Karpas-422 (cell line): Measurements from ENCODE around the gene GPR65. TPM values are rescaled to one million over a fixed set of nuclear protein-coding genes. Genes with fewer than 3 reads are reported as not detected.

ENCODE experiments used
- DNase-seq: peaks from one replicate; pipeline ENCODE4 v3.0.0-alpha.2; 2015
- H2AFZ ChIP-seq: fragments of 200-600 bp; sonication (generic); 2 replicates; pipeline ENCODE4 v1.6.1; 2014; ENCODE audit warnings: antibody characterized with exemption, low read length, mixed read lengths
- H3K27ac ChIP-seq: fragments of 200-600 bp; sonication (generic); 2 replicates; pipeline ENCODE4 v1.5.1; 2014; ENCODE audit warnings: mild to moderate bottlenecking, low read length, moderate library complexity
- H3K27me3 ChIP-seq: fragments of 200-600 bp; sonication (generic); 2 replicates; pipeline ENCODE4 v1.6.1; 2014; ENCODE audit warnings: low read length, mixed read lengths
- H3K36me3 ChIP-seq: fragments of 200-600 bp; sonication (generic); 2 replicates; pipeline ENCODE4 v1.6.1; 2014; ENCODE audit warnings: low read length, mixed read lengths; ENCODE audit not compliant: insufficient read depth
- H3K4me1 ChIP-seq: fragments of 200-600 bp; sonication (generic); 2 replicates; pipeline ENCODE4 v1.6.1; 2014; ENCODE audit warnings: mild to moderate bottlenecking, low read length, mixed read lengths
- H3K4me2 ChIP-seq: fragments of 200-600 bp; sonication (generic); 2 replicates; pipeline ENCODE4 v1.6.1; 2014; ENCODE audit warnings: low read length, low read depth, mild to moderate bottlenecking; ENCODE audit not compliant: poor library complexity, severe bottlenecking
- H3K4me3 ChIP-seq: fragments of 200-600 bp; sonication (generic); 2 replicates; pipeline ENCODE4 v1.5.1; 2014; ENCODE audit warnings: mild to moderate bottlenecking, antibody characterized with exemption, low read length, mixed read lengths
- H3K79me2 ChIP-seq: fragments of 200-600 bp; sonication (generic); 2 replicates; pipeline ENCODE4 v1.6.1; 2014; ENCODE audit warnings: mild to moderate bottlenecking, low read length, mixed read lengths
- H3K9ac ChIP-seq: fragments of 200-600 bp; sonication (generic); 2 replicates; pipeline ENCODE4 v1.6.0; 2014; ENCODE audit warnings: low read length
- H3K9me2 ChIP-seq: fragments of 200-600 bp; sonication (generic), shearing (Covaris generic); replicated peaks from 2 replicates; pipeline ENCODE4 v1.6.0; 2014; ENCODE audit warnings: mild to moderate bottlenecking, low read length, moderate library complexity; ENCODE audit not compliant: insufficient read depth
- H3K9me3 ChIP-seq: fragments of 300-700, 200-600 bp; sonication (generic); 2 replicates; pipeline ENCODE4 v1.6.1; 2014; ENCODE audit warnings: low read length, mixed read lengths
- H4K20me1 ChIP-seq: fragments of 200-600 bp; sonication (generic); 2 replicates; pipeline ENCODE4 v1.6.1; 2014; ENCODE audit warnings: mild to moderate bottlenecking, antibody characterized with exemption, low read length, low read depth; ENCODE audit not compliant: insufficient read depth
- small RNA-seq: library from RNA; depleted of rRNA; stranded (forward); fragments of <200 nt; gene quantifications from one replicate; pipeline ENCODE3, GENCODE V24; 2014
- total RNA-seq: library from RNA; depleted of rRNA; stranded (reverse); fragments of >200 nt; shearing (Covaris generic); gene quantifications from 2 replicates; pipeline ENCODE4 v1.2.3, GENCODE V29; 2014; ENCODE audit warnings: low replicate concordance; rRNA removed

The GPR65 gene
- total RNA-seq, 1 experiment from 2014 or later, result 8.1 TPM

- no peak overlapping the region for H3K9ac ChIP-seq
- no peak overlapping the region for H3K4me3 ChIP-seq
- DNase-seq, result no peak
- no peaks in the 10 kb centered on the region for H3K79me2 ChIP-seq
- H3K36me3 ChIP-seq, result no peaks in the 10 kb centered on the region
- H3K9me2 ChIP-seq, result no peaks in the 10 kb centered on the region
- H4K20me1 ChIP-seq, result no peaks in the 10 kb centered on the region
- H3K27ac ChIP-seq, result no peak overlapping the region
- no peak overlapping the region for H3K4me2 ChIP-seq
- H3K27me3 ChIP-seq, result 0 out of 2 replicates have a peak, but pooled peaks cover 2% of the 10 kb centered on the region
- no peaks in the 10 kb centered on the region for H3K4me1 ChIP-seq
- H2AFZ ChIP-seq, result no peak overlapping the region
- no peaks in the 10 kb centered on the region for H3K9me3 ChIP-seq
Observed at GRCh38 chr14:88045705-88046104, 40.8 kb downstream of the GPR65 start.

DNA sequence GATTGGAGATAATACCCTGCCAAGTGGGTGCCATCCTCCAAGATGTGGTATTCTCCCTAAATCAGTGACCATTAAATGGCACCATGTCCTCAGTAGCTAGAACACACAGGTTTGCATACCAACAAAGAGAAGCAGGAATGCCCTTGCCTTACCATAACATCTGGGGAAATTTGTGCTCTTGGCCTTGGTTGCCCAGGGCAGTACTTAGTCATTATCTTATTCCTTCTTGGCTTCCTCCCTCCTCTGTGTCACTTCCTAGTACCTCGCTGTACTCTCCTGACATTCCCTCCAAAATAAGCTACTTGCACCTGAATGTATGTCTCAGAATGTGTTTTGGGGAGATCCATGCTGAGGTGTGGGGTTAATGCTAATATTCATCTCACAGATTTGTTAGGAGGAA lies 43.4 kb downstream of the GPR65 start:
- Histone ChIP-seq H3K36me3 (no peaks in the 10 kb centered on the region), H4K20me1 (no peaks in the 10 kb centered on the region), H3K9me2 (no peaks in the 10 kb centered on the region), H3K4me1 (no peaks in the 10 kb centered on the region), H3K9me3 (no peaks in the 10 kb centered on the region), H3K4me3 (no peak overlapping the region), H3K9ac (no peak overlapping the region), H2AFZ (no peak overlapping the region), H3K4me2 (no peak overlapping the region), H3K79me2 (no peaks in the 10 kb centered on the region), H3K27ac (no peak overlapping the region), H3K27me3 (0 out of 2 replicates have a peak, but pooled peaks cover 2% of the 10 kb centered on the region)
- DNase-seq, result no peak

GRCh38 chr14:88049266-88049665 lies 44.3 kb downstream of the GPR65 start:
- H2AFZ ChIP-seq, result no peak overlapping the region
- H3K27me3 ChIP-seq, result 0 out of 2 replicates have a peak, but pooled peaks cover 2% of the 10 kb centered on the region
- H3K9ac ChIP-seq, result no peak overlapping the region
- H3K79me2 ChIP-seq, result no peaks in the 10 kb centered on the region
- no peaks in the 10 kb centered on the region for H3K9me3 ChIP-seq
- no peak overlapping the region for H3K4me3 ChIP-seq
- H3K27ac ChIP-seq, result no peak overlapping the region
- no peak overlapping the region for H3K4me2 ChIP-seq
- no peaks in the 10 kb centered on the region for H3K4me1 ChIP-seq
- no peaks in the 10 kb centered on the region for H3K9me2 ChIP-seq
- H3K36me3 ChIP-seq, result no peaks in the 10 kb centered on the region
- DNase-seq, result no peak
- H4K20me1 ChIP-seq, result no peaks in the 10 kb centered on the region

- Histone ChIP-seq H3K4me1 (no peaks in the 10 kb centered on the region), H3K4me3 (no peak overlapping the region), H3K36me3 (no peaks in the 10 kb centered on the region), H3K27ac (no peak overlapping the region), H4K20me1 (no peaks in the 10 kb centered on the region), H3K27me3 (0 out of 2 replicates have a peak, but pooled peaks cover 2% of the 10 kb centered on the region), H3K9me2 (no peaks in the 10 kb centered on the region), H3K9me3 (no peaks in the 10 kb centered on the region), H3K9ac (no peak overlapping the region), H3K79me2 (no peaks in the 10 kb centered on the region), H3K4me2 (no peak overlapping the region), H2AFZ (no peak overlapping the region)
- no peak for DNase-seq
Observed at GRCh38 chr14:88049936-88050335, 45.0 kb downstream of the GPR65 start.

GRCh38 chr14:88060576-88060975 lies 55.6 kb downstream of the GPR65 start:
- no peak overlapping the region for H3K27ac ChIP-seq
- no peak overlapping the region for H3K9ac ChIP-seq
- no peak overlapping the region for H3K4me2 ChIP-seq
- no peaks in the 10 kb centered on the region for H3K36me3 ChIP-seq
- no peaks in the 10 kb centered on the region for H3K9me2 ChIP-seq
- no peaks in the 10 kb centered on the region for H3K79me2 ChIP-seq
- DNase-seq, result no peak
- no peaks in the 10 kb centered on the region for H3K4me1 ChIP-seq
- no peaks in the 10 kb centered on the region for H4K20me1 ChIP-seq
- no peaks in the 10 kb centered on the region; the same call in 1 of the 2 replicates for H3K27me3 ChIP-seq
- no peak overlapping the region for H3K4me3 ChIP-seq
- H3K9me3 ChIP-seq, result no peaks in the 10 kb centered on the region
- no peak overlapping the region for H2AFZ ChIP-seq

- H3K27me3 ChIP-seq, result no peaks in the 10 kb centered on the region; the same call in 1 of the 2 replicates
- H3K27ac ChIP-seq, result no peak overlapping the region
- no peak overlapping the region for H3K4me2 ChIP-seq
- H3K9me3 ChIP-seq, result no peaks in the 10 kb centered on the region
- DNase-seq, result peak; percentile 61
- no peaks in the 10 kb centered on the region for H3K9me2 ChIP-seq
- no peaks in the 10 kb centered on the region for H3K4me1 ChIP-seq
- no peak overlapping the region for H3K4me3 ChIP-seq
- H4K20me1 ChIP-seq, result no peaks in the 10 kb centered on the region
- H3K9ac ChIP-seq, result no peak overlapping the region
- no peaks in the 10 kb centered on the region for H3K79me2 ChIP-seq
- no peak overlapping the region for H2AFZ ChIP-seq
- H3K36me3 ChIP-seq, result no peaks in the 10 kb centered on the region
Observed at GRCh38 chr14:88063811-88064210, 58.9 kb downstream of the GPR65 start.

Small RNAs within 50 kb of the gene (small RNA-seq; reads per million reads assigned to genes)
- gene RNU6-835P, result not detected

Other genes with a start within 250 kb of the GPR65 start
- gene GALC, start 12.0 kb upstream of the GPR65 start, total RNA-seq, result 20.3 and 33.4 TPM in 2 replicates